Ovary (tissue), 9 donors: ENCODE measurements around the gene SLIT3. TPM values are rescaled to one million over a fixed set of nuclear protein-coding genes. Genes with fewer than 3 reads are reported as not detected.

Experiments
- DNase-seq, 5 donors: peaks; one replicate each; pipeline ENCODE4 v3.0.0-alpha.2; 2019 to 2020
- H3K27ac ChIP-seq, 2 donors: fragments of 200-600 bp; one replicate each; pipeline versions ENCODE4 v1.5.1 to v1.8.0; 2019 to 2022
- H3K27me3 ChIP-seq: fragments of 200-600 bp; one replicate; pipeline ENCODE4 v1.8.0; 2022
- H3K36me3 ChIP-seq: fragments of 200-600 bp; sonication (generic); one replicate; pipeline ENCODE4 v1.5.1; 2019
- H3K4me1 ChIP-seq: one replicate; pipeline ENCODE4 v1.8.1; 2013; ENCODE audit warnings: mild to moderate bottlenecking, moderate library complexity; ENCODE audit not compliant: insufficient read depth
- H3K4me3 ChIP-seq: fragments of 200-600 bp; sonication (generic); one replicate; pipeline ENCODE4 v1.5.1; 2017
- H3K9me3 ChIP-seq, 2 donors: fragments of 200-600 bp in 1 of 2; sonication (generic) in 1 of 2; one replicate each; pipeline versions ENCODE4 v1.5.1 to v1.8.1; 2013 to 2019; ENCODE audit warnings: mild to moderate bottlenecking in 1 of 2, moderate library complexity in 1 of 2
- CTCF ChIP-seq, 3 donors: fragments of 450-650 bp in 2 of 3; fragments of 200-600 bp in 1 of 3; IDR thresholded peaks; one replicate each; pipeline versions ENCODE4 v1.5.1 to v1.8.0; 2016 to 2022; ENCODE audit warnings: antibody characterized with exemption in 3 of 3, mild to moderate bottlenecking in 1 of 3
- EP300 ChIP-seq: sonication (generic); formaldehyde crosslinking; IDR thresholded peaks from one replicate; pipeline ENCODE4 v1.6.1; 2017; ENCODE audit warnings: antibody characterized with exemption
- POLR2A ChIP-seq: fragments of 450-650 bp; IDR thresholded peaks from one replicate; pipeline ENCODE4 v1.6.1; 2017; ENCODE audit warnings: antibody characterized with exemption, mild to moderate bottlenecking, moderate library complexity
- WGBS, 3 donors: extraction: QIAGEN DNeasy Blood & Tissue Kit in 1 of 3; methylation state at CpG; one replicate each; pipeline versions ENCODE4 v1.1.5 to v1.1.7; 2013 to 2017; 5-methylcytosine and 5-hydroxymethylcytosine counted together
- intact Hi-C, 4 donors: fragments of 100-400 bp; cut with DNase I; formaldehyde crosslinking; loops; one replicate each; pipeline versions ENCODE4 v1.11.0 to v1.15.1; 2022 to 2023
- polyA plus RNA-seq, 2 donors: library from polyadenylated mRNA; stranded (reverse); fragments of 200-250 nt in 1 of 2; fragments of 350-450 nt in 1 of 2; fragmentation: Illumina TruSeq in 1 of 2; extraction: RNeasy Lipid Tissue Mini Kit (QIAGEN cat#74804) in 1 of 2; gene quantifications; one replicate each; pipeline ENCODE4 v1.2.3, GENCODE V29; 2013 to 2014
- total RNA-seq, 7 donors: library from RNA; depleted of rRNA in 2 of 7; stranded (reverse); fragments of >200 nt in 2 of 7; fragmentation: NEBNext Ultra II Directional in 3 of 7; extraction: Animal tissue kit (Norgen Biotek cat#: 25700) in 3 of 7; gene quantifications; one replicate each; pipeline versions ENCODE4 v1.1.0 to v1.2.4, GENCODE V29; 2016 to 2023
- donor health status: DM: no; HTN: no; CAD: no; lungs with moderate emphysema.
- donor health status: DM: no; HTN: no; CAD: no.
- donor health status: Bipolar disorder and iron deficiency.
- donor health status: DM: yes; HTN: yes; CAD: no.
- donor health status: DM: no; HTN: no; CAD: no.
- donor health status: DM: yes; HTN: yes; CAD: no.

Gene SLIT3
- total and polyA plus RNA-seq, 9 donors: 10.3 to 106 (median 24.4) TPM

- no peaks in the 10 kb centered on the region for H3K4me1 ChIP-seq
- no peaks in the 10 kb centered on the region for H3K9me3 ChIP-seq
- DNase-seq: no peak
- 69 to 77% (median 69%) methylated on average over 9 to 11 of the region's 11 CpGs for WGBS, 3 donors
- H3K27ac ChIP-seq: no peak overlapping the region
- TF ChIP-seq CTCF (IDR thresholded peaks at IDR 0.05) (no peak), EP300 (no peak), POLR2A (no peak)
- no peak overlapping the region for H3K4me3 ChIP-seq
- no peaks in the 10 kb centered on the region for H3K27me3 ChIP-seq
- intact Hi-C loops: no loop called here
- no peaks in the 10 kb centered on the region for H3K36me3 ChIP-seq
Measured at GRCh38 chr5:169103586-169104181, 197.3 kb downstream of the SLIT3 start.

DNA sequence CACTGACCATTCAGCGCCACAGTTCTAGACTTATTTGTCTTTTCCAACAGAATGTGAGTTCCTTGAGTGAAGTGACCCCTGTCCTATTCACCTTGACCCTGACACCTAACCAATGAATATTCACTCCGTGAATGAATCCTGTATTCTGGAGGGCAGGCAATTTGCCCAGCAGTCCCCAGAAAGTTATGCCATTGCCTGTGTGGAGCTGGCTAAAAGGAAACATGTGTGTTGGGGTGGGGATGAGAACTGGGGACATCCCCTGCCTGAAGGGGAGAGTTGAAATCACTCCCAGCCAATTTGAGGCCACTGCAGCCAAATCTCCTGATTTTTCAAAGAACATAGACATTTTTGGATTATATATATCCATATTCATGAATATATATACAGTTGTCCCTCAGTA lies 199.0 kb downstream of the SLIT3 start:
- no peaks in the 10 kb centered on the region for H3K27me3 ChIP-seq
- DNase-seq: no peak
- H3K4me1 ChIP-seq: no peaks in the 10 kb centered on the region
- 69 to 79% (median 71%) methylated on average over 2 of the region's 2 CpGs for WGBS, 3 donors
- intact Hi-C loops: no loop called here
- no peak overlapping the region for H3K4me3 ChIP-seq
- no peaks in the 10 kb centered on the region for H3K9me3 ChIP-seq
- H3K36me3 ChIP-seq: no peaks in the 10 kb centered on the region
- TF ChIP-seq POLR2A (no peak), EP300 (no peak), CTCF (IDR thresholded peaks at IDR 0.05) (no peak)
- no peak overlapping the region for H3K27ac ChIP-seq

DNA sequence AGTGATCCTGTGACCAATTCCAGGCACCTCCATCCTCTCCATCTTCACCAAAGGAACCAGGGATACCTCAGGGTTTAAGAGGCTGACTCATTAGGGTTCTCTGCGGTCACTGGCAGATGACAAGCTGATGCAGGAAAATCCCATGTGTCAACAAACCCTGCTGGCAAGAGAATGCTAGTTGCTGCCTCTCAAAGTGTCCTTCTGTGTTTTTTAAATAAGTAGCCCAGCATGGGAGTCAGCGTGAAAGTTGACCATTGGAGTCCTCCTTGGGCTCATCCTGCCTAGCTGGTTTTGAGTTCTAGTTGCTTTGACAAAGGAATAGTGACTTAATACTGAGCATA lies 200.2 kb downstream of the SLIT3 start:
- DNase-seq: no peak
- intact Hi-C loops: no loop called here
- Histone ChIP-seq H3K36me3 (no peaks in the 10 kb centered on the region), H3K27ac (no peak overlapping the region), H3K9me3 (no peaks in the 10 kb centered on the region), H3K4me1 (no peaks in the 10 kb centered on the region), H3K4me3 (no peak overlapping the region), H3K27me3 (no peaks in the 10 kb centered on the region)
- 84 to 87% (median 85%) methylated on average over 2 of the region's 2 CpGs for WGBS, 3 donors
- TF ChIP-seq EP300 (no peak), POLR2A (no peak), CTCF (IDR thresholded peaks at IDR 0.05) (no peak)

DNA sequence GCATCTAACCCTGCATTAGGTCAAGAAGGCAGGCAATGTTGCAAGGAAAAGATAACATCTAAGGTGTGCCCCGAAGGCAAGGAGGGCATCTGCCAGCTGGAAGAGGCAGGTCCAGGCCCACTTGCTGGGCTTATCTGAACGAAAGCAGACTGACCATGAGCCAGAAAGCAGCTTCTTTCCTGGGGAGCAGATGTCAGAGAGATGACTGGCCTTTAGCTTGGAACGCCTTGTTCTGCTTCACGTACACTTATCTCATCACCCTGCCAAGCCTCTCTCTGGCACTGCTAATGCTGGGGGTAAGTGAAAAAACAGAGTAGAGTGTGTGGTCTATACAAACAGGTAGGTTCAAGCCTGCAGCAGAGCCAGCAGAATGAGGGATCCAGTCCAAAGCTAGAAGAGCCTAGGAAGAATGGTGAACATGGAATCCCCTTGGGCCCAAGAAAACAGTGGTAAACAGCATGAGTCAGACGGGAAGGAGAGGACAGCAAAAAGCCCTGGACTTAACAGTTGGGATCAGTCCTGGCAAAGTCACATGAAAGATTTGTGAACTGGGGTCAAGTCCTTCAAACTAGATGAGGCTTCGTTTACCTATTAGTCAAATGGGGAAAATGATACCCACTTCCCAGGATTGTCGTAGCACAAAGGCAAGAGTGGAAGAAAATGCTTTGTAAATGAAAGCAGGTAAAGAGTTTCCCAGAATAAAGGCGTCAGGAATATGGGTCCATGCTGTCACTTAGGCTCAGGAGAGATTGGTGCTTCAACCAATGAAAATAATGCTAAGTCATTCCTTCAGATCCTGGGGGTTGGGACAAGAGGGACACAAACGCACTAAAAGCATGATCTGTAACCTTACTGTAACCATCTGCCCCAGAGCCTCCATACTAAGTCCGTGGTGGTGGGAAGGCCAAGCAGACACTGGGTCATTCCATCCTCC lies 200.9 kb downstream of the SLIT3 start:
- intact Hi-C loops: no loop called here
- 67 to 72% (median 71%) methylated on average over 10 of the region's 10 CpGs for WGBS, 3 donors
- Histone ChIP-seq H3K27ac (no peak overlapping the region), H3K4me1 (no peaks in the 10 kb centered on the region), H3K9me3 (no peaks in the 10 kb centered on the region), H3K4me3 (no peak overlapping the region), H3K27me3 (no peaks in the 10 kb centered on the region), H3K36me3 (no peaks in the 10 kb centered on the region)
- no peak for DNase-seq
- TF ChIP-seq POLR2A: no peak
- TF ChIP-seq CTCF (IDR thresholded peaks at IDR 0.05): no peak
- TF ChIP-seq EP300: no peak
